Activated CD8-positive, alpha-beta memory T cell treated with anti-CD3 and anti-CD28 coated beads, Interleukin-2, amount 50 U/mL, for 1 hour (primary cell): Measurements from ENCODE around the gene LRRTM2.
"Not testable (repeated sequence)": the region's sequence is repeated elsewhere in the genome, so short reads cannot be mapped to it uniquely, and the experiment has no call there.

Experiments
- DNase-seq: peaks from one replicate; pipeline ENCODE4 v3.0.0-alpha.2; 2020; ENCODE audit errors: extremely low read depth

LRRTM2 gene

DNA sequence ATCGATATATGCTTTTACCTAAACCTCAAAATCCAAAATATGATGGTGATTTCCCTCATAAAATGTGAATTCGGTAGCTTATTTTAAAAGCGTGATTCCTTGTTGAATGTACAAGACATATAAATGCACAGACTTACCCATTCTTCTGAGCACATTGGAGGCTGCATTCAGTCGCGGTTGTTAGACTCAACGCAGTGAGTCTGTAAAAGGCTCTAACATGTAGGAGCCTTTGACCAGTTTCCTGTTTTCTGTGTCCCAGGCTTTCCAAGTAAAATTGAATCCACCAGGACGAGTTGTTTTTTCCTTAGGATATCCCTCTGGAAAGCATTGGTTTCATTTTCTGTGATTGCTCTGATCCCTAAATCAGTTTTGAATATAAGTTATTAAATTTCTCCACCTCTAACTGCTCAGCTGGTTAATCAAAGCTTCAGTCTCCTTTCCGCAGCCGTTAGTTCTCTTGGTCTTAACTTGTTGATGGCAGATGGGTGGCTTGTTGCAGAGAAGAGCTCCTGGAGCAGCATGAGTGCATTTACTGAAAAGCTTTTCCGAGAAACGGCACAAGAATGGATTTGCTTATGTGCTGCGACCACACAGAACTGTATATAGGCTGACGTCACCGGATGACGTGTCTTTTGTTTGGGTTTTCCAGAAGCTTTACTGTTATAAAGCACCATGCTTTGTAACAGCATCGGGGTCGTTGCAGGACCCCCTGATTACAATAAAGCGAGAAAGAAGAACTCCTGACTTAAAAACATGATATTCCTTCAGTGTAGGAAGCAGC is at the start of gene LRRTM2:
TSS of gene LRRTM2 (minus strand) at position 565 of the 781 bp plus-strand sequence. CDS start at position 141, 424 bp downstream.
- DNase-seq, result no peak

DNA sequence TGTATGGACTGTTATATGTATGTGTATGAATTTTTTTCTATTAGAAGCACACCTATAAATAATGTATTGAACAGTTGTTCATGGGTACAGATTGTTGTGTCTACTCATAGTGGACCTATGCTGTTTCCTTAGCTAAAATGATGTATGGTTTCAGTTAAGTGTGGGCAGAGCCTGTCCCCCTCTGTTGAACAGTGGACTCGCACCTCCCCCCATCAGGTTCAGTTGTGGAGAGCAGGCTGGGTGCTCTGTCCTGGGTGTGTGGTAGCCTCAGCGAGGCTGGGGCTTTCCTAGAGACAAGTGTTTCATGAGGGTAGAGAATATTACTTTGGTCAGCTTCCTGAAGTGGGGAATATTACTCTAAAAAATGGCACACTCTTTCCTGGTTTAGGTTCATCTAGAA is 47.4 kb upstream of the LRRTM2 start:
- DNase-seq, result no peak

- DNase-seq, result not testable (repeated sequence)
Measured at GRCh38 chr5:138921362-138921761, 46.2 kb upstream of the LRRTM2 start.

GRCh38 chr5:138920181-138920580 is 45.0 kb upstream of the LRRTM2 start:
- DNase-seq, result no peak

- no peak for DNase-seq
Measured at GRCh38 chr5:138918686-138919085, 43.6 kb upstream of the LRRTM2 start.

GRCh38 chr5:138914338-138914737 is 39.2 kb upstream of the LRRTM2 start:
- no peak for DNase-seq

DNA sequence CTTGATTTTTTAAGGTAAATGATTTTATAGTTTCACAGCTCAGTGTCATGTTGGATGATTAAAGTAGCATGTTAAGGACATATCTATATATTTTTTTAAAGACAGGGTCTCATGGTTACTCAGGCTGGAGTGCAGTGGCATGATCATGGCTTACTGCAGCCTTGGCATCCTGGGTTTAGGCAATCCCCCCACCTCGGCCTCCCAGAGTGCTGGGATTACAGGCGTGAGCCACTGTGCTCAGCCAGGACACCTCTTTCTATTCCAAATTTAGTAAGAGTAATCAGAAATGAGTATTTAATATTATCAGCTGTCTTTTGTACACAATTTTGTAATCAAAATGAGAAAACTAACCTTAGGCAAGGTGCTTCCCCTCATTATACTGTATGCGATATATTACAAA is 38.6 kb upstream of the LRRTM2 start:
- DNase-seq, result no peak

- DNase-seq, result no peak
Measured at GRCh38 chr5:138912093-138912492, 37.0 kb upstream of the LRRTM2 start.

DNA sequence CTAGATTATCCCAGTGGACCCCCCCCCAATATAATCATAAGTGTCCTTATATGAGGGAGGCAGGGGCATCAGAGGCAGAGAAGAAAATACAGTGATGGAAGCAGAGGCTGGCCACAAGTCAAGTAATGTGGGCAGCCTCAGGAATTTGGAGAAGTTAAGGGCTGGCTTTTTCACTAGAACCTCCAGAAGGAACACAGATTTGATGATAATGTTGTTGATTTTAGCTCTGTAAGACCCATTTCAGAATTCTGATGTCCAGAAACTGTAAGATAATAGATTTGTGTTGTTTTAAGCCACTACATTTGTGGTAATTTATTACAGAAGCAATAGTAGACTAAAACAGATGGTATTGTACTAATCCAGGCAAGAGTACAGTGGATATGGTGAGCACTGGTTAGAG is 36.3 kb upstream of the LRRTM2 start:
- no peak for DNase-seq

DNA sequence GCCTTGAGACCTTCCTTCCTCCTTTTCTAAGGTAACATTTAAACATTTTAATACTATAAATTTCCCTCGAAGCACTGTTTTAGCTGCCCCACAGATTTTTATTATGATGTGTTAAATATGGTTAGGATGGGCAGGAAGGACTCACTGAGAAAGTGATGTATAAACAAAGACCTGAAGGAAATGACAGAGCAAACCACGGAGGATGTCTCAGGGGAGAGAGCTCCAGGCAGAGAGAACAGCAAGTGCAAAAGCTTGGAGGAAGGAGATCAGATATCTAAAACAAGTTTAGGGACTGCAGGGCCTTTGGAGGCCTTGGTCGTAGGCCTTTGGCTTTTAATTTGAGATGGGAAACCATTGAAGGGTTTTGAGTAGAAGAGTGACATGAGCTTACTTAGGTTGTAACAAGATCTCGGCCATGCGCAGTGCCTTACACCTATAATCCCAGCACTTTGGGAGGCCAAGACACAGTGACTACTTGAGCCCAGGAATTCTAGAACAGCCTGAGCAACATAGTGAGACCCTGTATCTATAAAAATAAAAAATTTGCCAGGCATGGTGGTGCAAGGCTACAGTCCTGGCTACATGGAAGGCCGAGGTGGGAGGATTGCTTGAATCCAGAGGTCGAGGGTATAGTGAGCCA is 35.5 kb upstream of the LRRTM2 start:
- no peak for DNase-seq

- no peak for DNase-seq
Measured at GRCh38 chr5:138909734-138910133, 34.6 kb upstream of the LRRTM2 start.

GRCh38 chr5:138905541-138905940 is 30.4 kb upstream of the LRRTM2 start:
- no peak for DNase-seq

DNA sequence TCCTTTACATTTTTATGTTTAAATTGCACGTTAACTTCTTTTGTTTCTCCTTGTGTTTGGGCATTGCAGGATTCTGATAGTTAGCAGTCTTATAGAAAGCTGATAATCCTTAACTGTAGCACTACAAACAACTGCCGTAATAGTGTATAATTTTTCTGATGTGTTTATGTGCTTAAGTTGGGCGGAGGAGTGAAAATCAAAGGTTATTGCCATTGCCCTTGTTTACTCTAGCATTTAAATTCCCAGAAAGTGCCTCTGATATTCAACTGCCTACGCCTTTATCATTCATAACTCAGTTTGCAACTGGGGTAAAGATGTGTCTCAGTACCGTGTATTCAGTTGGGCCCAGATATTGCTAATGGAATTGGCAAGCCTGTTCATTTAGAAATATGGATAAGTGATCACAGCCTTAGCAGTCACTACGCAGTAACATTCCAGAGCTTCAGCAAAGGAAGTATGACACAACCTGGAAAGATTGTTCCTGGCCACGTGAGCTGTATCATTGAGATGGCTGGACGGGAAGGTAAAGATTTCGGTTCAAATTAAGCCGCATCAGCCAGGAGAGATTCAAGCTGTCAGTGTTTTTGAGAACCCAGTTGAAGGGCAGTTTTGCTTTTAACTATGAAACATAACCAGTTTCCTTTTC is 28.1 kb upstream of the LRRTM2 start:
- DNase-seq, result no peak

GRCh38 chr5:138901716-138902115 is 26.6 kb upstream of the LRRTM2 start:
- DNase-seq, result no peak

DNA sequence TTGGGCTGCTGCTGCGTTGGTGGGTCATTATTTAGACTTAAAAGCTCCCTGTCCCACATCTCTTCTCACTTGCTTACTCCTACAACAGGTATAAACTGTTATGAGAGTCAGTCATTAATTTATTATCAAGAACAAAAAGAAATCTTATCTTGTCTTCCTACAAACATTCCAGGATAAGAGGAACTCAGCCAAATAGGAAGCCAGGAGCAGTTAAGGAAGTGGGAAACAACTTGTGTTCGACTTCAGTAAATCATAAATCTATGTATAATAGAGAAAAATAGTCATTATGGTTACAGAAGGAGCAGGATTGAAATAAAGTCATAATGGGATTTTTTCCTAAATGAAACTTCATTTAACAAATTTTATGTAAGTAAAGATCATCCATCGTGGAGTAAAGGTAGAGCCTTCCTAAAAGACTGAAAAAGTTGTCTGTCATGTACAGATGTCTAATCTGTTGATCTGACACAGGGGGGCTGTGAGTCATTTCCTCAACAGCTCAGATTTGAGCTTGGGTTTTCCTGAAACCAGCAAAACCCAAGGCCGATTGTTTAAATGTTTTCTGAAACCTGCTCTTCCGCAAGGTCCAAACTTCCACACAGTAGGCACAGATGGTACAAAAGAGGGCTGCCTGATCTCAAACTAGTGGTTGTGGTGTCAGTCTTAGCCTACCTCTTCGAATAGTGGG is 25.3 kb upstream of the LRRTM2 start:
- DNase-seq, result no peak

GRCh38 chr5:138898742-138899141 is 23.6 kb upstream of the LRRTM2 start:
- no peak for DNase-seq

- DNase-seq, result no peak
Measured at GRCh38 chr5:138898299-138898698, 23.2 kb upstream of the LRRTM2 start.

DNA sequence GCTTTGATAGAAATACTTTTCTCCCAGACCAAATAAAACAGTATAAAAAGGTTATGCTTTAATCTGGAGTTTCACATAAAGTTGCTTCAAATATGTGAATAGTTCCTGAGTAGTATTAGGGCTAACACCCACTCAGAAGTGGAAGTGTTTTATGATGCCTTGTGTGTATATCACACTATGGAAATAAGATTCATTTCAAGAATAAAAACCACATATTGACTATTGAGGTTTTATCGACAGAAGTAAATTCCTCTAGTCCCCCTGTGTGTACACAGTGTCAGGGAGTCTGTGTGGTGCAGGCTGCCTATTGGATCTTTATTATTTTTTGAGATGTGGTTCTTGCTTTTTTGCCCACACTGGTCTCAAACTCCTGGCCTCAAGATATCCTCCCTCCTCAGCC is 20.8 kb upstream of the LRRTM2 start:
- DNase-seq, result no peak

- DNase-seq, result no peak
Measured at GRCh38 chr5:138890644-138891043, 15.5 kb upstream of the LRRTM2 start.

- no peak for DNase-seq
Measured at GRCh38 chr5:138889994-138890393, 14.9 kb upstream of the LRRTM2 start.

DNA sequence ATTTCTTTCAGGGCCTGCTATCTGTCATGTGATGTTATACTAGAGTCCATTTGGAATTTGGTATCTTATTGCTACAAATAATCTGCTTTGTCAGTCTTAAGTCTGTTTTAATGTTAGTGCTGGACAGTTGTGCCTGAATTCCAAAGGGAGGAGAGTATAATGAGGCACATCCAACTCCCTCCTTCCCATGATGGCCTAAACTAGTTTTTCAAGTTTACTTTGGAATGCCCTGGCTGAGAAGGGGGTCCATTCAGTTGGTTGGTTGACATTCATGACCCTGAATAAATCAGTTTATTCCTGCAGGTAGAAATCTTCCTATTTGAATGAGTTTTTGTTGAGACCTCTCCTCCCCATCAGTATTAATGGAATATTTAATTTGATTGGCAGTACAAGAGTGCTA is 9.4 kb upstream of the LRRTM2 start:
- no peak for DNase-seq

DNA sequence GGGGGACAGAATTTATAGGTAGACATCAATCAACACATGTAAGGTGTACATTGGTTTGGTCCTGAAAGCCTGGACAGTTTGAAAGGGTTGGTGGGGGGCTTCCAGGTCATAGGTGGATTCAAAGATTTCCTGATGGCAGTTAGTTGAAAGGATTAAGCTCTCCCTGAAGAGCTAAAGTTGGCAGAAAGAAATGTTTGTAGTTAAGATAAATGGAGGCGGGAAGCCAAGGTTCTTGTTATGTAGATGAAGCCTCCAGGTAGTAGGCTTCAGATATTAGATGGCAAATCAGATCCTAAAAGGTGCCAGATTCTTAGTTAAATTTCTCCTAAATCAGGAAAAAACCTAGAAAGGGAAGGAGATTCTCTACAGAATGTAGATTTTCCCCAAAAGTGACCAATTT is 9.0 kb upstream of the LRRTM2 start:
- no peak for DNase-seq
